Upper lobe of left lung (tissue), 6 donors: ENCODE data around the gene AMFR. TPM values are rescaled to one million over a fixed set of nuclear protein-coding genes. Genes with fewer than 3 reads are reported as not detected.
"Not testable (repeated sequence)": the region's sequence is repeated elsewhere in the genome, so short reads cannot be mapped to it uniquely, and the experiment has no call there.

Experiments used
- ATAC-seq, 2 donors: fragments of 200-7000 bp; cut with Tn5 transposase; one replicate each; pipeline ENCODE4 v1.9.1; 2022; ENCODE audit warnings: mild to moderate bottlenecking in 2 of 2, moderate library complexity in 2 of 2; ENCODE audit not compliant: low FRiP score in 2 of 2
- DNase-seq, 2 donors: peaks; one replicate each; pipeline ENCODE4 v3.0.0-alpha.2; 2019 to 2020
- H3K27ac ChIP-seq, 4 donors: fragments of 200-600 bp; sonication (generic); one replicate each; pipeline ENCODE4 v1.5.1; 2016 to 2019
- H3K27me3 ChIP-seq, 4 donors: fragments of 200-600 bp; sonication (generic); one replicate each; pipeline ENCODE4 v1.5.1; 2017 to 2019
- H3K36me3 ChIP-seq, 4 donors: fragments of 200-600 bp; sonication (generic); one replicate each; pipeline ENCODE4 v1.5.1; 2016 to 2019
- H3K4me1 ChIP-seq, 4 donors: fragments of 200-600 bp; sonication (generic); one replicate each; pipeline ENCODE4 v1.5.1; 2018 to 2019
- H3K4me3 ChIP-seq, 4 donors: fragments of 200-600 bp; sonication (generic); one replicate each; pipeline ENCODE4 v1.5.1; 2017 to 2019; ENCODE audit warnings: mild to moderate bottlenecking in 2 of 4, moderate library complexity in 1 of 4
- H3K9me3 ChIP-seq, 4 donors: fragments of 200-600 bp; sonication (generic); one replicate each; pipeline ENCODE4 v1.5.1; 2018 to 2019
- CTCF ChIP-seq, 6 experiments: fragments of 450-650 bp in 4 of 6; fragments of 200-600 bp in 2 of 6; sonication (generic) in 2 of 6; IDR thresholded peaks; one replicate each; pipeline ENCODE4 v1.5.1; 2016 to 2019; ENCODE audit warnings: antibody characterized with exemption in 6 of 6
- EP300 ChIP-seq, 4 donors: sonication (generic); formaldehyde crosslinking; IDR thresholded peaks; one replicate each; pipeline ENCODE4 v1.5.1; 2017; ENCODE audit warnings: antibody characterized with exemption in 4 of 4, control low read depth in 2 of 4
- POLR2A ChIP-seq, 4 donors: fragments of 450-650 bp; IDR thresholded peaks; one replicate each; pipeline ENCODE4 v1.5.1; 2016 to 2017; ENCODE audit warnings: antibody characterized with exemption in 4 of 4, mild to moderate bottlenecking in 2 of 4
- POLR2AphosphoS5 ChIP-seq, 2 donors: sonication (generic); formaldehyde crosslinking; IDR thresholded peaks; one replicate each; pipeline ENCODE4 v1.5.1; 2017; ENCODE audit warnings: antibody characterized with exemption in 2 of 2
- WGBS, 2 donors: methylation state at CpG; one replicate each; pipeline ENCODE4 v1.1.5; 2017 to 2018; 5-methylcytosine and 5-hydroxymethylcytosine counted together
- total RNA-seq, 6 donors: library from RNA; depleted of rRNA in 4 of 6; stranded (reverse); fragments of >200 nt in 4 of 6; gene quantifications; one replicate each; pipeline versions ENCODE4 v1.1.0 to v1.2.1, GENCODE V29; 2016 to 2021
- donor health status: DM: no; HTN: no; CAD: no; lungs with moderate emphysema.
- donor health status: DM: no; HTN: yes; CAD: no; lungs with severe emphysema.

AMFR gene
- total RNA-seq, 6 donors from 2014 or later, result 67.1 to 344 (median 98.0) TPM

- 86 to 100% methylated on average over 3 of the region's 3 CpGs for WGBS, 2 donors
- H3K9me3 ChIP-seq, result no peaks in the 10 kb centered on the region
- no peak for ATAC-seq
Observed at GRCh38 chr16:56387396-56387795, 37.9 kb downstream of the AMFR start.

GRCh38 chr16:56384074-56384721, 41.1 kb downstream of the AMFR start:
- no peaks in the 10 kb centered on the region for H3K4me1 ChIP-seq
- H3K4me3 ChIP-seq, result no peak overlapping the region
- 92 to 98% methylated on average over 4 of the region's 4 CpGs for WGBS, 2 donors
- peaks cover 20 to 95% (median 71%) of the 10 kb centered on the region in 4 donors for H3K36me3 ChIP-seq
- TF ChIP-seq EP300 (IDR thresholded peaks at IDR 0.05), result no peak
- no peak for TF ChIP-seq POLR2AphosphoS5 (IDR thresholded peaks at IDR 0.05)
- no peak for TF ChIP-seq CTCF (IDR thresholded peaks at IDR 0.05)
- no peak for TF ChIP-seq POLR2A (IDR thresholded peaks at IDR 0.05)
- H3K9me3 ChIP-seq, result peaks cover 4 to 16% (median 12%) of the 10 kb centered on the region in 4 donors
- no peak for ATAC-seq
- no peak overlapping the region for H3K27ac ChIP-seq
- DNase-seq, result no peak
- no peaks in the 10 kb centered on the region for H3K27me3 ChIP-seq

More at GRCh38 chr16:56387396-56387795, 37.9 kb downstream of the AMFR start:
- Histone ChIP-seq H3K27me3 (no peaks in the 10 kb centered on the region), H3K27ac (no peak overlapping the region), H3K4me3 (no peak overlapping the region), H3K36me3 (peaks cover 19 to 93% (median 62%) of the 10 kb centered on the region in 4 donors), H3K4me1 (no peaks in the 10 kb centered on the region)
- DNase-seq, result no peak
- no peak for TF ChIP-seq POLR2A (IDR thresholded peaks at IDR 0.05)

- ATAC-seq (no peak), DNase-seq (no peak)
- Histone ChIP-seq H3K27ac (no peak overlapping the region), H3K4me1 (no peaks in the 10 kb centered on the region), H3K36me3 (peaks cover 9 to 87% (median 60%) of the 10 kb centered on the region in 4 donors), H3K4me3 (no peak overlapping the region), H3K9me3 (peaks cover 4 to 16% (median 12%) of the 10 kb centered on the region in 4 donors), H3K27me3 (no peaks in the 10 kb centered on the region)
- TF ChIP-seq EP300 (IDR thresholded peaks at IDR 0.05) (no peak), POLR2AphosphoS5 (IDR thresholded peaks at IDR 0.05) (no peak), CTCF (IDR thresholded peaks at IDR 0.05) (no peak)
- 78 to 84% methylated on average over 5 of the region's 5 CpGs for WGBS, 2 donors
Observed at GRCh38 chr16:56382901-56383355, 42.4 kb downstream of the AMFR start.

- ATAC-seq (no peak), DNase-seq (no peak)
- H3K9me3 ChIP-seq, result peaks cover 4 to 16% (median 12%) of the 10 kb centered on the region in 4 donors
- H3K27ac ChIP-seq, result no peak overlapping the region
- H3K4me3 ChIP-seq, result no peak overlapping the region
- H3K36me3 ChIP-seq, result peaks cover 8 to 82% (median 56%) of the 10 kb centered on the region in 4 donors
- WGBS, 2 donors, result 95 to 97% methylated on average over 4 of the region's 4 CpGs
- TF ChIP-seq POLR2AphosphoS5 (IDR thresholded peaks at IDR 0.05), result no peak
- TF ChIP-seq POLR2A (IDR thresholded peaks at IDR 0.05), result no peak
- TF ChIP-seq EP300 (IDR thresholded peaks at IDR 0.05), result no peak
- no peak for TF ChIP-seq CTCF (IDR thresholded peaks at IDR 0.05)
- no peaks in the 10 kb centered on the region for H3K27me3 ChIP-seq
- no peaks in the 10 kb centered on the region for H3K4me1 ChIP-seq
Observed at GRCh38 chr16:56382459-56382858, 42.9 kb downstream of the AMFR start.

- H3K4me1 ChIP-seq, H3K27me3 ChIP-seq, H3K27ac ChIP-seq, H3K4me3 ChIP-seq, ATAC-seq, DNase-seq: not testable (repeated sequence)
- Histone ChIP-seq H3K9me3 (peaks cover 4 to 16% (median 12%) of the 10 kb centered on the region in 4 donors), H3K36me3 (peaks cover 6 to 71% (median 49%) of the 10 kb centered on the region in 4 donors)
- WGBS, 2 donors, result 91 to 95% methylated on average over 3 of the region's 3 CpGs
Observed at GRCh38 chr16:56380778-56381485, 44.4 kb downstream of the AMFR start.

- Histone ChIP-seq H3K36me3 (peaks cover 3 to 56% (median 34%) of the 10 kb centered on the region in 4 donors), H3K9me3 (peaks cover 4 to 16% (median 12%) of the 10 kb centered on the region in 4 donors)
- WGBS, 2 donors, result 88 to 97% methylated on average over 6 of the region's 6 CpGs
- DNase-seq, H3K27ac ChIP-seq, H3K27me3 ChIP-seq, H3K4me1 ChIP-seq, ATAC-seq, H3K4me3 ChIP-seq: not testable (repeated sequence)
Observed at GRCh38 chr16:56379044-56379443, 46.3 kb downstream of the AMFR start.

- WGBS, 2 donors, result 94 to 96% methylated on average over 6 of the region's 6 CpGs
- not testable (repeated sequence) for ATAC-seq, H3K4me1 ChIP-seq, DNase-seq, H3K4me3 ChIP-seq, H3K27ac ChIP-seq, H3K9me3 ChIP-seq, H3K27me3 ChIP-seq
- peaks cover 0 to 40% (median 14%) of the 10 kb centered on the region in 4 donors for H3K36me3 ChIP-seq
Observed at GRCh38 chr16:56375792-56376191, 49.6 kb downstream of the AMFR start.
